Lung (tissue), 12 donors: ENCODE results near the gene MINDY2. TPM values are rescaled to one million over a fixed set of nuclear protein-coding genes. Genes with fewer than 3 reads are reported as not detected.
"Not testable (repeated sequence)": the region's sequence is repeated elsewhere in the genome, so short reads cannot be mapped to it uniquely, and the experiment has no call there.

Source experiments
- ATAC-seq: fragments of 200-7000 bp; cut with Tn5 transposase; one replicate; pipeline ENCODE4 v1.9.1; 2020; ENCODE audit warnings: moderate number of reproducible peaks; ENCODE audit not compliant: insufficient read depth, low FRiP score
- DNase-seq, 3 donors: peaks; one replicate each; pipeline ENCODE4 v3.0.0-alpha.2; 2013 to 2017
- H3K27ac ChIP-seq, 2 donors: one replicate each; pipeline ENCODE4 v1.5.1; 2013; ENCODE audit warnings: mild to moderate bottlenecking in 2 of 2, moderate library complexity in 2 of 2, control low read depth in 1 of 2, inconsistent platforms in 1 of 2, low read depth in 1 of 2, low read length in 1 of 2
- H3K27me3 ChIP-seq, 3 donors: one replicate each; pipeline ENCODE4 v1.5.1; 2013; ENCODE audit warnings: low read length in 2 of 3; ENCODE audit not compliant: control insufficient read depth in 3 of 3, insufficient read depth in 3 of 3
- H3K36me3 ChIP-seq, 4 donors: one replicate each; pipeline ENCODE4 v1.5.1; 2013; ENCODE audit warnings: low read length in 4 of 4, mild to moderate bottlenecking in 1 of 4, moderate library complexity in 1 of 4; ENCODE audit not compliant: control insufficient read depth in 4 of 4, insufficient read depth in 4 of 4
- H3K4me1 ChIP-seq, 5 donors: one replicate each; pipeline ENCODE4 v1.5.1; 2013; ENCODE audit warnings: low read length in 5 of 5, mild to moderate bottlenecking in 2 of 5, moderate library complexity in 1 of 5; ENCODE audit not compliant: control insufficient read depth in 5 of 5, insufficient read depth in 5 of 5
- H3K4me3 ChIP-seq: one replicate; pipeline ENCODE4 v1.5.1; 2013; ENCODE audit warnings: mild to moderate bottlenecking, control low read depth, moderate library complexity
- H3K9ac ChIP-seq, 2 donors: one replicate each; pipeline ENCODE4 v1.5.1; 2013; ENCODE audit warnings: low read length in 2 of 2, control low read depth in 1 of 2; ENCODE audit not compliant: insufficient read depth in 1 of 2
- H3K9me3 ChIP-seq, 4 donors: one replicate each; pipeline ENCODE4 v1.5.1; 2013; ENCODE audit warnings: low read length in 3 of 4, mild to moderate bottlenecking in 1 of 4, moderate library complexity in 1 of 4; ENCODE audit not compliant: control insufficient read depth in 4 of 4, insufficient read depth in 3 of 4
- WGBS, 2 donors: extraction: QIAGEN DNeasy Blood & Tissue Kit; methylation state at CpG; one replicate each; pipeline ENCODE4 v1.1.7; 2013; 5-methylcytosine and 5-hydroxymethylcytosine counted together
- polyA plus RNA-seq, 2 donors: library from polyadenylated mRNA; stranded (reverse); fragments of 200-250 nt; gene quantifications; one replicate each; pipeline ENCODE4 v1.2.1, GENCODE V29; 2013
- total RNA-seq, 2 donors: library from RNA; depleted of rRNA in 1 of 2; stranded (reverse); fragments of >200 nt in 1 of 2; gene quantifications; one replicate each; pipeline ENCODE4 v1.2.1, GENCODE V29; 2014 to 2021
- TF ChIP-seq, protein P1 (sequence below): IDR thresholded peaks from 2 replicates; pipeline ENCODE4 v1.5.1; 2012; ENCODE audit warnings: mild to moderate bottlenecking; ENCODE audit errors: control extremely low read depth, extremely low read depth
- donor health status: control.
- donor health status: control.
- donor health status: Bipolar disorder and iron deficiency.
- donor health status: healthy.
- donor health status: DM: yes; HTN: yes; CAD: no.

MINDY2 gene
- total and polyA plus RNA-seq, 4 donors, result 4.1 to 37.9 (median 15.3) TPM

GRCh38 chr15:58880320-58880719 is 109.2 kb downstream of the MINDY2 start:
- TF ChIP-seq, protein P1, sequence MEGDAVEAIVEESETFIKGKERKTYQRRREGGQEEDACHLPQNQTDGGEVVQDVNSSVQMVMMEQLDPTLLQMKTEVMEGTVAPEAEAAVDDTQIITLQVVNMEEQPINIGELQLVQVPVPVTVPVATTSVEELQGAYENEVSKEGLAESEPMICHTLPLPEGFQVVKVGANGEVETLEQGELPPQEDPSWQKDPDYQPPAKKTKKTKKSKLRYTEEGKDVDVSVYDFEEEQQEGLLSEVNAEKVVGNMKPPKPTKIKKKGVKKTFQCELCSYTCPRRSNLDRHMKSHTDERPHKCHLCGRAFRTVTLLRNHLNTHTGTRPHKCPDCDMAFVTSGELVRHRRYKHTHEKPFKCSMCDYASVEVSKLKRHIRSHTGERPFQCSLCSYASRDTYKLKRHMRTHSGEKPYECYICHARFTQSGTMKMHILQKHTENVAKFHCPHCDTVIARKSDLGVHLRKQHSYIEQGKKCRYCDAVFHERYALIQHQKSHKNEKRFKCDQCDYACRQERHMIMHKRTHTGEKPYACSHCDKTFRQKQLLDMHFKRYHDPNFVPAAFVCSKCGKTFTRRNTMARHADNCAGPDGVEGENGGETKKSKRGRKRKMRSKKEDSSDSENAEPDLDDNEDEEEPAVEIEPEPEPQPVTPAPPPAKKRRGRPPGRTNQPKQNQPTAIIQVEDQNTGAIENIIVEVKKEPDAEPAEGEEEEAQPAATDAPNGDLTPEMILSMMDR, result no peak
- H3K27me3 ChIP-seq, result no peaks in the 10 kb centered on the region
- no peak overlapping the region for H3K4me3 ChIP-seq
- no peak for DNase-seq
- H3K9me3 ChIP-seq, result peaks cover 0 to 2% (median 0%) of the 10 kb centered on the region in 4 donors
- no peaks in the 10 kb centered on the region for H3K4me1 ChIP-seq
- no peak overlapping the region for H3K9ac ChIP-seq
- no peak overlapping the region for H3K27ac ChIP-seq
- WGBS, 2 donors, result 92 to 95% methylated on average over 3 of the region's 3 CpGs
- no peak for ATAC-seq
- H3K36me3 ChIP-seq, result peaks cover 26 to 47% (median 45%) of the 10 kb centered on the region in 4 donors

GRCh38 chr15:58882243-58882642 is 111.1 kb downstream of the MINDY2 start:
- H3K36me3 ChIP-seq, result peaks cover 37 to 61% (median 54%) of the 10 kb centered on the region in 4 donors
- TF ChIP-seq, protein P1, result no peak
- WGBS, 2 donors, result 90% methylated on average over 4 of the region's 4 CpGs
- no peak for DNase-seq
- H3K27ac ChIP-seq, result no peak overlapping the region
- peaks cover 0 to 2% (median 0%) of the 10 kb centered on the region in 4 donors for H3K9me3 ChIP-seq
- no peak for ATAC-seq
- H3K4me1 ChIP-seq, result no peaks in the 10 kb centered on the region
- no peak overlapping the region for H3K4me3 ChIP-seq
- no peaks in the 10 kb centered on the region for H3K27me3 ChIP-seq
- no peak overlapping the region for H3K9ac ChIP-seq

DNA sequence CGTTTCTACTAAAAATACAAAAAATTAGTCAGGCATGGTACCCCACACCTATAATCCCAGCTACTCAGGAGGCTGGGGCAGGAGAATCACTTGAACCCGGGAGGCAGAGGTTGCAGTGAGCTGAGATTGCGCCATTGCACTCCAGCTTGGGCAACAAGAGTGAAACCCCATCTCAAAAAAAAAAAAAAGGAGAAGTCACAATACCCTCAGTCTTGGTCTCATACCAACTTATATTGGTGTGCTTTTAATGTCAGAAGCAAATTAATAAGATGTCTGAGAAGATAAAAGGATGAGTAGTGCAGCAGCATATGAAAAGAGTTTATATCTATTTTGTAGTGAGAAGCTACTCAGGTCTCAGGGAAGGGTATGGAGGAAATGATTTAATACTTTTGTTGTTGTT is 112.8 kb downstream of the MINDY2 start:
- H3K36me3 ChIP-seq, result peaks cover 35 to 61% (median 56%) of the 10 kb centered on the region in 4 donors

GRCh38 chr15:58886921-58887320 is 115.8 kb downstream of the MINDY2 start:
- WGBS, 2 donors, result 94 to 98% methylated on average over 12 of the region's 12 CpGs
- peaks cover 31 to 66% (median 52%) of the 10 kb centered on the region in 4 donors for H3K36me3 ChIP-seq

More for the DNA sequence above, 112.8 kb downstream of the MINDY2 start:
- not testable (repeated sequence) for ATAC-seq, DNase-seq, H3K27ac ChIP-seq, H3K27me3 ChIP-seq, H3K4me3 ChIP-seq, H3K9me3 ChIP-seq, H3K9ac ChIP-seq, H3K4me1 ChIP-seq
- WGBS, 2 donors, result 76 to 81% methylated on average over 3 of the region's 3 CpGs

More at GRCh38 chr15:58886921-58887320, 115.8 kb downstream of the MINDY2 start:
- Histone ChIP-seq H3K9ac (no peak overlapping the region), H3K4me1 (peaks cover 0 to 1% (median 0%) of the 10 kb centered on the region in 5 donors), H3K9me3 (no peaks in the 10 kb centered on the region), H3K27me3 (no peaks in the 10 kb centered on the region), H3K27ac (no peak overlapping the region), H3K4me3 (no peak overlapping the region)
- TF ChIP-seq, protein P1, result no peak
- ATAC-seq (no peak), DNase-seq (no peak)
